GM21619 (cell line): Measurements from ENCODE around the gene PNKP.
A peak's percentile ranks its signal among the peaks of the same experiment; 100 is the strongest.

Source experiments
- ATAC-seq: cut with Tn5 transposase; IDR thresholded peaks from one replicate; pipeline ENCODE4 v1.9.1; 2021; ENCODE audit not compliant: unreplicated experiment

PNKP gene

GRCh38 chr19:49890349-49891311 is 23.3 kb upstream of the PNKP start:
- no peak for ATAC-seq

GRCh38 chr19:49889687-49890348 is 22.4 kb upstream of the PNKP start:
- ATAC-seq: no peak

- ATAC-seq: no peak
These were observed 21.8 kb upstream of the PNKP start for GRCh38 chr19:49889038-49889686.

GRCh38 chr19:49888510-49888824 is 21.1 kb upstream of the PNKP start:
- no peak for ATAC-seq

GRCh38 chr19:49887665-49888509 is 20.5 kb upstream of the PNKP start:
- no peak for ATAC-seq

- no peak for ATAC-seq
These were observed 19.8 kb upstream of the PNKP start for GRCh38 chr19:49887037-49887664.

- no peak for ATAC-seq
These were observed 17.4 kb upstream of the PNKP start for GRCh38 chr19:49884760-49885159.

GRCh38 chr19:49884109-49884508 is 16.7 kb upstream of the PNKP start:
- no peak for ATAC-seq

GRCh38 chr19:49883094-49883493 is 15.7 kb upstream of the PNKP start:
- no peak for ATAC-seq

GRCh38 chr19:49882643-49883042 is 15.3 kb upstream of the PNKP start:
- ATAC-seq: no peak

- ATAC-seq: no peak
These were observed 14.5 kb upstream of the PNKP start for GRCh38 chr19:49881672-49882394.

GRCh38 chr19:49881186-49881585 is 13.8 kb upstream of the PNKP start:
- ATAC-seq: no peak

GRCh38 chr19:49880162-49880869 is 12.9 kb upstream of the PNKP start:
- no peak for ATAC-seq

- ATAC-seq: no peak
These were observed 12.0 kb upstream of the PNKP start for GRCh38 chr19:49879243-49879963.

- no peak for ATAC-seq
These were observed 11.3 kb upstream of the PNKP start for GRCh38 chr19:49878744-49879070.

- peak; percentile 36 for ATAC-seq
These were observed 10.7 kb upstream of the PNKP start for GRCh38 chr19:49877879-49878743.

- peak; percentile 58 for ATAC-seq
These were observed 9.9 kb upstream of the PNKP start, which contains the start of the genes AKT1S1 and TBC1D17 for GRCh38 chr19:49877020-49877878. Gene AKT1S1 (minus strand): TSS chr19:49877355. CDS start chr19:49873295, 4,060 bp downstream. Gene TBC1D17 (plus strand): TSS chr19:49877702. CDS start chr19:49877724, 22 bp downstream.
